NB4 (cell line): Measurements from ENCODE around the gene SLC25A36.
"Not testable (repeated sequence)": the region's sequence is repeated elsewhere in the genome, so short reads cannot be mapped to it uniquely, and the experiment has no call there.

Source experiments
- DNase-seq: peaks from one replicate; pipeline ENCODE4 v3.0.0; 2010; ENCODE audit warnings: low read depth
- H3K4me3 ChIP-seq: one replicate; pipeline ENCODE4 v1.5.1; 2011; ENCODE audit warnings: mild to moderate bottlenecking, low read depth, low read length, moderate library complexity
- CTCF ChIP-seq: IDR thresholded peaks from one replicate; pipeline ENCODE4 v1.5.1; 2012; ENCODE audit warnings: low read depth, low read length
- MAX ChIP-seq: IDR thresholded peaks from 2 replicates; pipeline ENCODE4 v1.6.1; 2011; ENCODE audit warnings: low read depth, low read length
- MYC ChIP-seq: IDR thresholded peaks from 2 replicates; pipeline ENCODE4 v1.6.1; 2011; ENCODE audit warnings: low read depth, low read length
- POLR2A ChIP-seq: IDR thresholded peaks from 2 replicates; pipeline ENCODE4 v1.6.1; 2011; ENCODE audit warnings: mild to moderate bottlenecking; ENCODE audit not compliant: insufficient read length; ENCODE audit errors: extremely low read depth

The SLC25A36 gene

GRCh38 chr3:140948460-140949249 is 7.0 kb downstream of the SLC25A36 start:
- TF ChIP-seq CTCF (no peak), MYC (no peak), MAX (no peak), POLR2A (no peak)
- DNase-seq: no peak
- no peak overlapping the region for H3K4me3 ChIP-seq

DNA sequence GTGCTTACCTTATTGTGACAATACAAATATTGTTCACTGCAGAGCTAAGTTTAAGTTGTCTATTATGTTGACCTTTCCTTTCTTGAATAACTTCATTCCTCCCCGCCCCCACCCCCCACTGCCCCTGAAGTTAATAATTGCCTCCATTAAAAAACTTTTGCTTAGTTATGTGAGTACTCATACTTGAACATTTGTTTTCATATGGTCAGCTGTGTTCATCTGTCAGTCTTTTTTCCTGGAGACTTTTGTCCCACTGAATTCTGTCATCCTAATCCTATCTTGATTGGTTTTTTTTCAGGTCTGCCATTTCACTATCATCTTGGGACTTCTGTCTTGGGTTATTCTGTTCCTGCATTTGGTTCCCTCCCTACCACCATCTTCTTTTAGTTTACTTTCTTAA is 8.5 kb downstream of the SLC25A36 start:
- TF ChIP-seq MYC: no peak
- no peak for TF ChIP-seq POLR2A
- no peak overlapping the region for H3K4me3 ChIP-seq
- DNase-seq: no peak

GRCh38 chr3:140950863-140951262 is 9.2 kb downstream of the SLC25A36 start:
- no peak for TF ChIP-seq POLR2A
- no peak for TF ChIP-seq MYC
- TF ChIP-seq MAX: no peak
- TF ChIP-seq CTCF: no peak
- no peak overlapping the region for H3K4me3 ChIP-seq
- DNase-seq: no peak

GRCh38 chr3:140951750-140952149 is 10.1 kb downstream of the SLC25A36 start:
- not testable (repeated sequence) for DNase-seq, H3K4me3 ChIP-seq

DNA sequence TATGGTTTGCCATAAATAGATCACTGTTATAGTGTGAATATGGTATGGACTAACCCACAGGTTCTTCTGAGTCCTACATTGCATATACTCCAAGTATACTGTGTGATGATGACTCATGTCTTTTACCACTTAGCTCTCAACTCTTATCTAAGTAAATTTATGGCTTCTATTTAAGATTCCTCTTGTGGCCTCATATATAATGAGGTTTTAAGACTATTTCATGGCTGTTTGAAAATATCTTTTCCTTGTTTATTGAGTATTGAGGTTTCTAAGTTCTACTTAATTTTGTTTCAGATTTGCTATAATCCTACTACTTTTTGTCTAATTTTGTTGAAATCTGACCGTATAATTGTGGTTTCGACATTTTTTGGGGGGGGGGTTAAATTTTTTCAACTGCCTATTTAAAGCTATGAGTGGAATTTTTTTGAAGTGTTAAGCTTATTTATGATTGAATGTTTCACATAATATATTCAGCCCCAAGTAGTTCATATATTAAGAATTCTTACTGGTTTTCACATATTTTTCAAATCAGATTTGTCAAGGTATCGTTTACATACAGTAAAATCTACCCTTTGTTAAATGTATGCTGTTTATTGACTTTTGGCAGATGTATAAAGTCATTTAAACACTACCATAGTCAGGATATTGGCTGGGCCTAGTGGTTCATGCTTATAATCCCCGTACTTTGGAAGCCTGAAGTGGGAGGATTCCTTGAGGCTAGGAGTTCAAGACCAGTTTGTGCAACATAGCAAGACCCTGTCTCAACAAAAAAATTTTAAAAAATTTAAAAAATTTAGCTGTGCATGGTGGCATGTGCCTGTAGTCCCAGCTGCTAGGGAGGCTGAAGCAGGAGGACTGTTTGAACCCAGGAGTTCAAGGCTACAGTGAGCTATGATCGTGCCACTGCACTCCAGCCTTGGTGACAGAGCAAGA is 11.7 kb downstream of the SLC25A36 start:
- TF ChIP-seq POLR2A (no peak), MAX (no peak), CTCF (no peak), MYC (no peak)

GRCh38 chr3:140954576-140954975 is 12.9 kb downstream of the SLC25A36 start:
- no peak for DNase-seq
- H3K4me3 ChIP-seq: no peak overlapping the region
- no peak for TF ChIP-seq POLR2A
- no peak for TF ChIP-seq MYC
- no peak for TF ChIP-seq MAX
- no peak for TF ChIP-seq CTCF

More for the DNA sequence above, 11.7 kb downstream of the SLC25A36 start:
- no peak overlapping the region for H3K4me3 ChIP-seq
- DNase-seq: peak; percentile 70
